ENCODE measurements around the gene CTSE. TPM values are rescaled to one million over a fixed set of nuclear protein-coding genes. Genes with fewer than 3 reads are reported as not detected.

Gene CTSE
- total and polyA plus RNA-seq, 2 of the 13 experiments (the other 11 are each of a cell fraction or from before 2014, with no cell fraction given) = 0.50 to 0.69 TPM

DNA sequence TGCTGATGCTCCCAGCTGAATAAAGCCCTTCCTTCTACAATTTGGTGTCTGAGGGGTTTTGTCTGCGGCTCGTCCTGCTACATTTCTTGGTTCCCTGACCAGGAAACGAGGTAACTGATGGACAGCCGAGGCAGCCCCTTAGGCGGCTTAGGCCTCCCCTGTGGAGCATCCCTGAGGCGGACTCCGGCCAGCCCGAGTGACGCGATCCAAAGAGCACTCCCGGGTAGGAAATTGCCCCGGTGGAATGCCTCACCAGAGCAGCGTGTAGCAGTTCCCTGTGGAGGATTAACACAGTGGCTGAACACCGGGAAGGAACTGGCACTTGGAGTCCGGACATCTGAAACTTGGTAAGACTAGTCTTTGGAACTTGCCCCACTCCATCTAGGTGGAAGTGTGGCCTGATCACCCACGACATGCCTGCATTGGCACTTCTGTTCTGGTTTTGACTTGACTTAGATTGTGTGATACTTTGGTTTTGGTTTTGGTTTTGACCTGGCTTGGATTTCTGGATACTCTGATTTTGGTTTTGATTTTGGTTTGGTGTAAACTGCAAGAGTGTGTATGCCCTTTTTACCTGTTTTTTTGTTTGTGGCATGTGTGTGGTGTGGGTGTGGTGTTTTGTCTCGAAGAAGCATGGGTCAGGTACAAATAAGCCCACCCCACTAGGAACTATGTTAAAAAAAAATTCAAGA is 29.4 kb upstream of the CTSE start, which contains the start of gene RHEX (continued):
- TF ChIP-seq, protein P1, sequence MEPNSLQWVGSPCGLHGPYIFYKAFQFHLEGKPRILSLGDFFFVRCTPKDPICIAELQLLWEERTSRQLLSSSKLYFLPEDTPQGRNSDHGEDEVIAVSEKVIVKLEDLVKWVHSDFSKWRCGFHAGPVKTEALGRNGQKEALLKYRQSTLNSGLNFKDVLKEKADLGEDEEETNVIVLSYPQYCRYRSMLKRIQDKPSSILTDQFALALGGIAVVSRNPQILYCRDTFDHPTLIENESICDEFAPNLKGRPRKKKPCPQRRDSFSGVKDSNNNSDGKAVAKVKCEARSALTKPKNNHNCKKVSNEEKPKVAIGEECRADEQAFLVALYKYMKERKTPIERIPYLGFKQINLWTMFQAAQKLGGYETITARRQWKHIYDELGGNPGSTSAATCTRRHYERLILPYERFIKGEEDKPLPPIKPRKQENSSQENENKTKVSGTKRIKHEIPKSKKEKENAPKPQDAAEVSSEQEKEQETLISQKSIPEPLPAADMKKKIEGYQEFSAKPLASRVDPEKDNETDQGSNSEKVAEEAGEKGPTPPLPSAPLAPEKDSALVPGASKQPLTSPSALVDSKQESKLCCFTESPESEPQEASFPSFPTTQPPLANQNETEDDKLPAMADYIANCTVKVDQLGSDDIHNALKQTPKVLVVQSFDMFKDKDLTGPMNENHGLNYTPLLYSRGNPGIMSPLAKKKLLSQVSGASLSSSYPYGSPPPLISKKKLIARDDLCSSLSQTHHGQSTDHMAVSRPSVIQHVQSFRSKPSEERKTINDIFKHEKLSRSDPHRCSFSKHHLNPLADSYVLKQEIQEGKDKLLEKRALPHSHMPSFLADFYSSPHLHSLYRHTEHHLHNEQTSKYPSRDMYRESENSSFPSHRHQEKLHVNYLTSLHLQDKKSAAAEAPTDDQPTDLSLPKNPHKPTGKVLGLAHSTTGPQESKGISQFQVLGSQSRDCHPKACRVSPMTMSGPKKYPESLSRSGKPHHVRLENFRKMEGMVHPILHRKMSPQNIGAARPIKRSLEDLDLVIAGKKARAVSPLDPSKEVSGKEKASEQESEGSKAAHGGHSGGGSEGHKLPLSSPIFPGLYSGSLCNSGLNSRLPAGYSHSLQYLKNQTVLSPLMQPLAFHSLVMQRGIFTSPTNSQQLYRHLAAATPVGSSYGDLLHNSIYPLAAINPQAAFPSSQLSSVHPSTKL (CRISPR knock-in tag; IDR thresholded peaks at IDR 0.05) = peak; percentile 70
- TF ChIP-seq, protein P2, sequence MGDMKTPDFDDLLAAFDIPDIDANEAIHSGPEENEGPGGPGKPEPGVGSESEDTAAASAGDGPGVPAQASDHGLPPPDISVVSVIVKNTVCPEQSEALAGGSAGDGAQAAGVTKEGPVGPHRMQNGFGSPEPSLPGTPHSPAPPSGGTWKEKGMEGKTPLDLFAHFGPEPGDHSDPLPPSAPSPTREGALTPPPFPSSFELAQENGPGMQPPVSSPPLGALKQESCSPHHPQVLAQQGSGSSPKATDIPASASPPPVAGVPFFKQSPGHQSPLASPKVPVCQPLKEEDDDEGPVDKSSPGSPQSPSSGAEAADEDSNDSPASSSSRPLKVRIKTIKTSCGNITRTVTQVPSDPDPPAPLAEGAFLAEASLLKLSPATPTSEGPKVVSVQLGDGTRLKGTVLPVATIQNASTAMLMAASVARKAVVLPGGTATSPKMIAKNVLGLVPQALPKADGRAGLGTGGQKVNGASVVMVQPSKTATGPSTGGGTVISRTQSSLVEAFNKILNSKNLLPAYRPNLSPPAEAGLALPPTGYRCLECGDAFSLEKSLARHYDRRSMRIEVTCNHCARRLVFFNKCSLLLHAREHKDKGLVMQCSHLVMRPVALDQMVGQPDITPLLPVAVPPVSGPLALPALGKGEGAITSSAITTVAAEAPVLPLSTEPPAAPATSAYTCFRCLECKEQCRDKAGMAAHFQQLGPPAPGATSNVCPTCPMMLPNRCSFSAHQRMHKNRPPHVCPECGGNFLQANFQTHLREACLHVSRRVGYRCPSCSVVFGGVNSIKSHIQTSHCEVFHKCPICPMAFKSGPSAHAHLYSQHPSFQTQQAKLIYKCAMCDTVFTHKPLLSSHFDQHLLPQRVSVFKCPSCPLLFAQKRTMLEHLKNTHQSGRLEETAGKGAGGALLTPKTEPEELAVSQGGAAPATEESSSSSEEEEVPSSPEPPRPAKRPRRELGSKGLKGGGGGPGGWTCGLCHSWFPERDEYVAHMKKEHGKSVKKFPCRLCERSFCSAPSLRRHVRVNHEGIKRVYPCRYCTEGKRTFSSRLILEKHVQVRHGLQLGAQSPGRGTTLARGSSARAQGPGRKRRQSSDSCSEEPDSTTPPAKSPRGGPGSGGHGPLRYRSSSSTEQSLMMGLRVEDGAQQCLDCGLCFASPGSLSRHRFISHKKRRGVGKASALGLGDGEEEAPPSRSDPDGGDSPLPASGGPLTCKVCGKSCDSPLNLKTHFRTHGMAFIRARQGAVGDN (CRISPR knock-in tag; IDR thresholded peaks at IDR 0.05) = peak; percentile 96
- TF ChIP-seq, protein P3, sequence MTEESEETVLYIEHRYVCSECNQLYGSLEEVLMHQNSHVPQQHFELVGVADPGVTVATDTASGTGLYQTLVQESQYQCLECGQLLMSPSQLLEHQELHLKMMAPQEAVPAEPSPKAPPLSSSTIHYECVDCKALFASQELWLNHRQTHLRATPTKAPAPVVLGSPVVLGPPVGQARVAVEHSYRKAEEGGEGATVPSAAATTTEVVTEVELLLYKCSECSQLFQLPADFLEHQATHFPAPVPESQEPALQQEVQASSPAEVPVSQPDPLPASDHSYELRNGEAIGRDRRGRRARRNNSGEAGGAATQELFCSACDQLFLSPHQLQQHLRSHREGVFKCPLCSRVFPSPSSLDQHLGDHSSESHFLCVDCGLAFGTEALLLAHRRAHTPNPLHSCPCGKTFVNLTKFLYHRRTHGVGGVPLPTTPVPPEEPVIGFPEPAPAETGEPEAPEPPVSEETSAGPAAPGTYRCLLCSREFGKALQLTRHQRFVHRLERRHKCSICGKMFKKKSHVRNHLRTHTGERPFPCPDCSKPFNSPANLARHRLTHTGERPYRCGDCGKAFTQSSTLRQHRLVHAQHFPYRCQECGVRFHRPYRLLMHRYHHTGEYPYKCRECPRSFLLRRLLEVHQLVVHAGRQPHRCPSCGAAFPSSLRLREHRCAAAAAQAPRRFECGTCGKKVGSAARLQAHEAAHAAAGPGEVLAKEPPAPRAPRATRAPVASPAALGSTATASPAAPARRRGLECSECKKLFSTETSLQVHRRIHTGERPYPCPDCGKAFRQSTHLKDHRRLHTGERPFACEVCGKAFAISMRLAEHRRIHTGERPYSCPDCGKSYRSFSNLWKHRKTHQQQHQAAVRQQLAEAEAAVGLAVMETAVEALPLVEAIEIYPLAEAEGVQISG (CRISPR knock-in tag; IDR thresholded peaks at IDR 0.05) = peak; percentile 63; the same call in 1 of the 2 replicates
- TF ChIP-seq IRF2 (CRISPR knock-in tag; IDR thresholded peaks at IDR 0.05) (0 out of 2 replicates have a peak, but pooled peaks have one; percentile 76), NFYB (CRISPR knock-in tag; IDR thresholded peaks at IDR 0.05) (peak; percentile 83), ZMYM3 (CRISPR knock-in tag; IDR thresholded peaks at IDR 0.05) (peak; percentile 40; the same call in 1 of the 2 replicates), ZNF883 (CRISPR knock-in tag; IDR thresholded peaks at IDR 0.05; ENCODE audit: not compliant biosample characterization) (peak; percentile 74), ZNF572 (CRISPR knock-in tag; IDR thresholded peaks at IDR 0.05) (0 out of 2 replicates have a peak, but pooled peaks have one; percentile 67), ZNF331 (CRISPR knock-in tag; IDR thresholded peaks at IDR 0.05) (peak; percentile 60; the same call in 1 of the 2 replicates), SP2 (CRISPR knock-in tag; IDR thresholded peaks at IDR 0.05) (peak; percentile 62)
- TF ChIP-seq, protein P4, sequence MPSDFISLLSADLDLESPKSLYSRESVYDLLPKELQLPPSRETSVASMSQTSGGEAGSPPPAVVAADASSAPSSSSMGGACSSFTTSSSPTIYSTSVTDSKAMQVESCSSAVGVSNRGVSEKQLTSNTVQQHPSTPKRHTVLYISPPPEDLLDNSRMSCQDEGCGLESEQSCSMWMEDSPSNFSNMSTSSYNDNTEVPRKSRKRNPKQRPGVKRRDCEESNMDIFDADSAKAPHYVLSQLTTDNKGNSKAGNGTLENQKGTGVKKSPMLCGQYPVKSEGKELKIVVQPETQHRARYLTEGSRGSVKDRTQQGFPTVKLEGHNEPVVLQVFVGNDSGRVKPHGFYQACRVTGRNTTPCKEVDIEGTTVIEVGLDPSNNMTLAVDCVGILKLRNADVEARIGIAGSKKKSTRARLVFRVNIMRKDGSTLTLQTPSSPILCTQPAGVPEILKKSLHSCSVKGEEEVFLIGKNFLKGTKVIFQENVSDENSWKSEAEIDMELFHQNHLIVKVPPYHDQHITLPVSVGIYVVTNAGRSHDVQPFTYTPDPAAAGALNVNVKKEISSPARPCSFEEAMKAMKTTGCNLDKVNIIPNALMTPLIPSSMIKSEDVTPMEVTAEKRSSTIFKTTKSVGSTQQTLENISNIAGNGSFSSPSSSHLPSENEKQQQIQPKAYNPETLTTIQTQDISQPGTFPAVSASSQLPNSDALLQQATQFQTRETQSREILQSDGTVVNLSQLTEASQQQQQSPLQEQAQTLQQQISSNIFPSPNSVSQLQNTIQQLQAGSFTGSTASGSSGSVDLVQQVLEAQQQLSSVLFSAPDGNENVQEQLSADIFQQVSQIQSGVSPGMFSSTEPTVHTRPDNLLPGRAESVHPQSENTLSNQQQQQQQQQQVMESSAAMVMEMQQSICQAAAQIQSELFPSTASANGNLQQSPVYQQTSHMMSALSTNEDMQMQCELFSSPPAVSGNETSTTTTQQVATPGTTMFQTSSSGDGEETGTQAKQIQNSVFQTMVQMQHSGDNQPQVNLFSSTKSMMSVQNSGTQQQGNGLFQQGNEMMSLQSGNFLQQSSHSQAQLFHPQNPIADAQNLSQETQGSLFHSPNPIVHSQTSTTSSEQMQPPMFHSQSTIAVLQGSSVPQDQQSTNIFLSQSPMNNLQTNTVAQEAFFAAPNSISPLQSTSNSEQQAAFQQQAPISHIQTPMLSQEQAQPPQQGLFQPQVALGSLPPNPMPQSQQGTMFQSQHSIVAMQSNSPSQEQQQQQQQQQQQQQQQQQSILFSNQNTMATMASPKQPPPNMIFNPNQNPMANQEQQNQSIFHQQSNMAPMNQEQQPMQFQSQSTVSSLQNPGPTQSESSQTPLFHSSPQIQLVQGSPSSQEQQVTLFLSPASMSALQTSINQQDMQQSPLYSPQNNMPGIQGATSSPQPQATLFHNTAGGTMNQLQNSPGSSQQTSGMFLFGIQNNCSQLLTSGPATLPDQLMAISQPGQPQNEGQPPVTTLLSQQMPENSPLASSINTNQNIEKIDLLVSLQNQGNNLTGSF (CRISPR knock-in tag; IDR thresholded peaks at IDR 0.05) = 0 out of 2 replicates have a peak, but pooled peaks have one; percentile 27

Measured in HepG2 (cell line).